OCI-LY3 (cell line): Measurements from ENCODE around the gene MT1M.

Experiments
- H2AFZ ChIP-seq: fragments of 200-600, 300-600 bp; shearing (Covaris generic); 2 replicates; pipeline ENCODE4 v1.6.0; 2014; ENCODE audit warnings: antibody characterized with exemption, low read depth, low read length
- H3K27ac ChIP-seq: fragments of 200-600, 300-600 bp; sonication (generic); 2 replicates; pipeline ENCODE4 v1.5.1; 2014; ENCODE audit warnings: mild to moderate bottlenecking, low read length, moderate library complexity, mixed read lengths
- H3K27me3 ChIP-seq: fragments of 200-600, 300-600 bp; sonication (generic); 2 replicates; pipeline ENCODE4 v1.6.1; 2014; ENCODE audit warnings: low read depth, low read length, mixed read lengths
- H3K36me3 ChIP-seq: fragments of 200-600, 300-600 bp; sonication (generic); replicated peaks from 2 replicates; pipeline ENCODE3; 2014; ENCODE audit warnings: low read depth, low read length, mixed read lengths
- H3K4me1 ChIP-seq: fragments of 300-600, 200-600 bp; sonication (generic); 2 replicates; pipeline ENCODE4 v1.6.1; 2014; ENCODE audit warnings: low read length, mixed read lengths
- H3K4me2 ChIP-seq: fragments of 200-600, 300-600 bp; sonication (generic); 2 replicates; pipeline ENCODE4 v1.6.1; 2014; ENCODE audit warnings: low read length, mixed read lengths
- H3K4me3 ChIP-seq: fragments of 300-600, 200-600 bp; sonication (generic); 2 replicates; pipeline ENCODE4 v1.5.1; 2014; ENCODE audit warnings: antibody characterized with exemption, mild to moderate bottlenecking, low read length, moderate library complexity
- H3K79me2 ChIP-seq: fragments of 300-600, 200-600 bp; shearing (Covaris generic); 2 replicates; pipeline ENCODE4 v1.6.1; 2014; ENCODE audit warnings: mild to moderate bottlenecking, low read length, mixed read lengths
- H3K9ac ChIP-seq: fragments of 300-600, 200-600 bp; shearing (Covaris generic); 2 replicates; pipeline ENCODE4 v1.6.0; 2014; ENCODE audit warnings: mild to moderate bottlenecking, low read length, moderate library complexity
- H3K9me3 ChIP-seq: fragments of 200-600, 300-600 bp; shearing (Covaris generic); 2 replicates; pipeline ENCODE4 v1.6.1; 2014; ENCODE audit warnings: low read length, mixed read lengths; ENCODE audit not compliant: insufficient read depth
- H4K20me1 ChIP-seq: fragments of 200-600, 300-600 bp; sonication (generic); 2 replicates; pipeline ENCODE4 v1.6.1; 2016; ENCODE audit warnings: low read length, mixed read lengths; ENCODE audit not compliant: insufficient read depth
- EZH2phosphoT487 ChIP-seq: fragments of 200-600 bp; shearing (Covaris generic); IDR thresholded peaks from 2 replicates; pipeline ENCODE4 v1.6.1; 2018; ENCODE audit warnings: antibody characterized with exemption, mixed run types, low read depth
- TF ChIP-seq, protein P1 (sequence below): fragments of 200-600, 300-600 bp; sonication (generic); IDR thresholded peaks from 2 replicates; pipeline ENCODE4 v1.5.1; 2014; ENCODE audit warnings: antibody characterized with exemption, low read length, low read depth

Gene MT1M

GRCh38 chr16:56611281-56611833, 21.1 kb upstream of the MT1M start:
- Histone ChIP-seq H3K27ac (no peak overlapping the region), H3K36me3 (no peaks in the 10 kb centered on the region), H3K4me3 (no peak overlapping the region), H3K4me2 (no peak overlapping the region), H3K79me2 (no peaks in the 10 kb centered on the region), H3K4me1 (peaks cover 35% of the 10 kb centered on the region), H3K9me3 (no peaks in the 10 kb centered on the region), H3K27me3 (no peaks in the 10 kb centered on the region), H4K20me1 (no peaks in the 10 kb centered on the region), H3K9ac (no peak overlapping the region), H2AFZ (no peak overlapping the region)
- TF ChIP-seq EZH2phosphoT487, result no peak
- TF ChIP-seq, protein P1, sequence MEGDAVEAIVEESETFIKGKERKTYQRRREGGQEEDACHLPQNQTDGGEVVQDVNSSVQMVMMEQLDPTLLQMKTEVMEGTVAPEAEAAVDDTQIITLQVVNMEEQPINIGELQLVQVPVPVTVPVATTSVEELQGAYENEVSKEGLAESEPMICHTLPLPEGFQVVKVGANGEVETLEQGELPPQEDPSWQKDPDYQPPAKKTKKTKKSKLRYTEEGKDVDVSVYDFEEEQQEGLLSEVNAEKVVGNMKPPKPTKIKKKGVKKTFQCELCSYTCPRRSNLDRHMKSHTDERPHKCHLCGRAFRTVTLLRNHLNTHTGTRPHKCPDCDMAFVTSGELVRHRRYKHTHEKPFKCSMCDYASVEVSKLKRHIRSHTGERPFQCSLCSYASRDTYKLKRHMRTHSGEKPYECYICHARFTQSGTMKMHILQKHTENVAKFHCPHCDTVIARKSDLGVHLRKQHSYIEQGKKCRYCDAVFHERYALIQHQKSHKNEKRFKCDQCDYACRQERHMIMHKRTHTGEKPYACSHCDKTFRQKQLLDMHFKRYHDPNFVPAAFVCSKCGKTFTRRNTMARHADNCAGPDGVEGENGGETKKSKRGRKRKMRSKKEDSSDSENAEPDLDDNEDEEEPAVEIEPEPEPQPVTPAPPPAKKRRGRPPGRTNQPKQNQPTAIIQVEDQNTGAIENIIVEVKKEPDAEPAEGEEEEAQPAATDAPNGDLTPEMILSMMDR, result no peak

- Histone ChIP-seq H3K9ac (no peak overlapping the region), H3K9me3 (no peaks in the 10 kb centered on the region), H4K20me1 (no peaks in the 10 kb centered on the region), H2AFZ (no peak overlapping the region), H3K4me1 (peaks cover 29% of the 10 kb centered on the region), H3K36me3 (no peaks in the 10 kb centered on the region), H3K4me2 (no peak overlapping the region), H3K27me3 (0 out of 2 replicates have a peak, but pooled peaks cover 7% of the 10 kb centered on the region), H3K4me3 (no peak overlapping the region), H3K79me2 (no peaks in the 10 kb centered on the region), H3K27ac (no peak overlapping the region)
- TF ChIP-seq, protein P1, result no peak
Observed at GRCh38 chr16:56613706-56614105, 18.8 kb upstream of the MT1M start.

GRCh38 chr16:56614549-56614991, 17.9 kb upstream of the MT1M start:
- Histone ChIP-seq H3K79me2 (no peaks in the 10 kb centered on the region), H3K27me3 (0 out of 2 replicates have a peak, but pooled peaks cover 9% of the 10 kb centered on the region), H3K4me2 (no peak overlapping the region), H3K9ac (no peak overlapping the region), H3K4me1 (peaks cover 27% of the 10 kb centered on the region), H2AFZ (no peak overlapping the region), H3K9me3 (no peaks in the 10 kb centered on the region), H3K27ac (no peak overlapping the region), H3K36me3 (no peaks in the 10 kb centered on the region), H3K4me3 (no peak overlapping the region), H4K20me1 (no peaks in the 10 kb centered on the region)
- no peak for TF ChIP-seq EZH2phosphoT487
- TF ChIP-seq, protein P1, result no peak

DNA sequence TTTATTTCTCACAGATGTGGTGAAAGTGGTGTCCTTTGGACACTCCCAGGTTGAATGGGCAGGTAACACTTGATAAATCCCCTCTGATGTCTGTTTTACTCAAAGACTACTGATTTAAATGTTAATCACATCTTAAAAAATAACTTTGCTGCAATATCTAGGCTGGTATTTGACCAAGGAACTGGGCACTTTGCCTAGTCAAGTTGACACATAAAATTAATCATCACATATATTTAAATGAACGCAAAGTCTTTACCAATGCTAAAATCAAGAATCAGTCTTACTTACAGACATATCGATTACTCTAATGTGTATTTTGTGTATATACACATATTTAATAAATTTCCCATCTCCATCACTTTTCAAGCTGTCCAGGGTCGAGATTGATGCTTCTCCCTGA, 17.1 kb upstream of the MT1M start:
- Histone ChIP-seq H3K27ac (no peak overlapping the region), H4K20me1 (no peaks in the 10 kb centered on the region), H3K79me2 (no peaks in the 10 kb centered on the region), H3K9ac (no peak overlapping the region), H3K36me3 (no peaks in the 10 kb centered on the region), H3K4me3 (no peak overlapping the region), H2AFZ (no peak overlapping the region), H3K4me1 (peaks cover 19% of the 10 kb centered on the region), H3K9me3 (no peaks in the 10 kb centered on the region), H3K27me3 (0 out of 2 replicates have a peak, but pooled peaks cover 9% of the 10 kb centered on the region), H3K4me2 (no peak overlapping the region)
- no peak for TF ChIP-seq EZH2phosphoT487
- TF ChIP-seq, protein P1, result no peak
